Hepatocyte (in vitro differentiated cells): Measurements from ENCODE around the gene ARSA. TPM values are rescaled to one million over a fixed set of nuclear protein-coding genes. Genes with fewer than 3 reads are reported as not detected.

ENCODE experiments used
- DNase-seq: peaks from one replicate; pipeline ENCODE4 v3.0.0-alpha.2; 2016; ENCODE audit warnings: low spot score
- H2AFZ ChIP-seq: fragments of 200-600 bp; sonication (generic); 2 replicates; pipeline ENCODE4 v1.6.0; 2016; ENCODE audit warnings: antibody characterized with exemption, mild to moderate bottlenecking
- H3K27ac ChIP-seq: fragments of 200-600 bp; sonication (generic); 2 replicates; pipeline ENCODE4 v1.5.1; 2016; ENCODE audit warnings: mild to moderate bottlenecking
- H3K27me3 ChIP-seq: fragments of 200-600 bp; sonication (generic); 2 replicates; pipeline ENCODE4 v1.6.1; 2016
- H3K36me3 ChIP-seq: fragments of 200-600 bp; sonication (generic); replicated peaks from 2 replicates; pipeline ENCODE4 v1.5.1; 2016; ENCODE audit warnings: low read depth; ENCODE audit not compliant: insufficient read depth
- H3K4me1 ChIP-seq: fragments of 200-600 bp; sonication (generic); 2 replicates; pipeline ENCODE4 v1.5.1; 2016; ENCODE audit warnings: mild to moderate bottlenecking, moderate library complexity; ENCODE audit not compliant: insufficient read depth
- H3K4me2 ChIP-seq: fragments of 200-600 bp; sonication (generic); 2 replicates; pipeline ENCODE4 v1.6.0; 2016
- H3K4me3 ChIP-seq: fragments of 200-600 bp; sonication (generic); 2 replicates; pipeline ENCODE4 v1.5.1; 2016; ENCODE audit warnings: mild to moderate bottlenecking
- H3K79me2 ChIP-seq: fragments of 200-600 bp; sonication (generic); 2 replicates; pipeline ENCODE4 v1.6.0; 2017; ENCODE audit warnings: mild to moderate bottlenecking
- H3K9me2 ChIP-seq: fragments of 200-600 bp; sonication (generic); replicated peaks from 2 replicates; pipeline ENCODE4 v1.6.0; 2017; ENCODE audit warnings: mild to moderate bottlenecking; ENCODE audit not compliant: insufficient read depth
- H3K9me3 ChIP-seq: fragments of 200-600 bp; sonication (generic); 2 replicates; pipeline ENCODE4 v1.5.1; 2016; ENCODE audit warnings: low read depth, mild to moderate bottlenecking
- H4K20me1 ChIP-seq: fragments of 200-600 bp; sonication (generic); 2 replicates; pipeline ENCODE4 v1.6.0; 2016; ENCODE audit warnings: mild to moderate bottlenecking; ENCODE audit not compliant: insufficient read depth, poor library complexity, severe bottlenecking
- EZH2 ChIP-seq: fragments of 200-600 bp; sonication (generic); IDR thresholded peaks from 2 replicates; pipeline ENCODE4 v1.6.1; 2016; ENCODE audit warnings: antibody characterized with exemption, mild to moderate bottlenecking, borderline replicate concordance
- EZH2phosphoT487 ChIP-seq: fragments of 200-600 bp; sonication (generic); IDR thresholded peaks from one replicate; pipeline ENCODE4 v1.6.1; 2018; ENCODE audit warnings: antibody characterized with exemption, mild to moderate bottlenecking, low read depth, moderate library complexity; ENCODE audit not compliant: unreplicated experiment, severe bottlenecking
- WGBS: methylation state at CpG from one replicate; pipeline ENCODE4 v1.1.6; 2016; ENCODE audit warnings: low lambda C conversion rate; ENCODE audit errors: missing lambda C conversion rate; 5-methylcytosine and 5-hydroxymethylcytosine counted together
- polyA plus RNA-seq: library from polyadenylated mRNA; unstranded; fragments of >200 nt; fragmentation: Nextera tagmentation; extraction: Ambion mirVana; gene quantifications from 2 replicates; pipeline ENCODE4 v1.2.1, GENCODE V29; 2016
- total RNA-seq: library from RNA; depleted of rRNA; stranded (reverse); fragments of >200 nt; gene quantifications from 2 replicates; pipeline ENCODE4 v1.2.3, GENCODE V29; 2014
- TF ChIP-seq, protein P1 (sequence below): fragments of 200-600 bp; sonication (generic); IDR thresholded peaks from 2 replicates; pipeline ENCODE4 v1.5.1; 2016; ENCODE audit warnings: antibody characterized with exemption, mild to moderate bottlenecking; ENCODE audit not compliant: poor library complexity

Gene ARSA
- total RNA-seq (26.2 and 31.3 TPM in 2 replicates), polyA plus RNA-seq (20.6 and 29.2 TPM in 2 replicates)

DNA sequence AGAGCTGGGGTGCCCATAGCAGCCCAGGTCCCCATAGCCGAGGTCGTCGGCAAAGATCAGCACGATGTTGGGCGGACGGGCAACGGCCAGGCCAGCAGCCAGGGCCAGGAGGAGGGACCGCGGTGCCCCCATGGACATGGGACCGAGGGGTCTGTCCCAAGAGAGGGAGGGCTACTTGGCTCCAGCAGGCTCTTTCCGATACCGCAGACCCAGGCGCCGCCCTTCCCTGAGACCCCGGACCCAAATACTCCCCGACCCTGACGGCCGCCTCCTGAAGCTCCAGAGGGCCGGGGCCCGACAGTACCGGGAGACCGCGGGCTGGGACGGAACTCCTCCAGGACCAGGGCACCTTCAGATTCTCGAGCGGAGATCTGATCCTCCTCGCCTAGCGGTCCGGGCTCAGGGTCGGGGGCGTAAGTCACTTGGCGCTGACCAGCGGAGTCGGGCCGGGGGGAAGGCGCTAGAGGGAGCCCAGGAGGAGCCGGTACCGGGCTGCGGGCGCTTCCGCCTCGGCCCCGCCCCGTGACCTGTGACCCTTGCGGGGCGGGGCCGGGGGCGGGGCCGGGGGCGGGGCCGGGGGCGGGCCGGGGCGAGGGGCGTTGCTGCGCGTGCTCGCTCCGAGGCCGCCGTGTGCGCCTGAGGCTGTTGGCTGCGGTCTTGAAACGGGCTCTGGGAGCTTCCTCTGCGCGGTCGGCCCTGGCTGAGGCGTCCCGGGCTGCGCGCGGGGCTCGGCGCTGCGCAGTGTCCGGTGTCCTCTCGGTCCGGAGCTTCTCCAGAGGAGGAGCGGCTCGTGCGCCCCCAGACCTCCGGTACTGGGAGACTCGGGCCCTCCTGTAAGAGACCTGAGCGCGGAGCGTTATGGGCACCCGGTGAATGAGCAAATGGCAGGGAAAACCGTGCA, at the start of gene ARSA:
Gene ARSA, minus strand, starts transcription at position 511 of the 901 bp plus-strand sequence. Its CDS starts 373 bp downstream, at position 138.
- H3K9me2 ChIP-seq, result no peaks in the 10 kb centered on the region
- no peaks in the 10 kb centered on the region for H3K79me2 ChIP-seq
- peak within 1 kb of the TSS; percentile 98 for H3K4me2 ChIP-seq
- peaks cover 7% of the 10 kb centered on the region for H3K4me1 ChIP-seq
- no peaks in the 10 kb centered on the region for H3K27me3 ChIP-seq
- TF ChIP-seq EZH2phosphoT487, result no peak
- TF ChIP-seq, protein P1, sequence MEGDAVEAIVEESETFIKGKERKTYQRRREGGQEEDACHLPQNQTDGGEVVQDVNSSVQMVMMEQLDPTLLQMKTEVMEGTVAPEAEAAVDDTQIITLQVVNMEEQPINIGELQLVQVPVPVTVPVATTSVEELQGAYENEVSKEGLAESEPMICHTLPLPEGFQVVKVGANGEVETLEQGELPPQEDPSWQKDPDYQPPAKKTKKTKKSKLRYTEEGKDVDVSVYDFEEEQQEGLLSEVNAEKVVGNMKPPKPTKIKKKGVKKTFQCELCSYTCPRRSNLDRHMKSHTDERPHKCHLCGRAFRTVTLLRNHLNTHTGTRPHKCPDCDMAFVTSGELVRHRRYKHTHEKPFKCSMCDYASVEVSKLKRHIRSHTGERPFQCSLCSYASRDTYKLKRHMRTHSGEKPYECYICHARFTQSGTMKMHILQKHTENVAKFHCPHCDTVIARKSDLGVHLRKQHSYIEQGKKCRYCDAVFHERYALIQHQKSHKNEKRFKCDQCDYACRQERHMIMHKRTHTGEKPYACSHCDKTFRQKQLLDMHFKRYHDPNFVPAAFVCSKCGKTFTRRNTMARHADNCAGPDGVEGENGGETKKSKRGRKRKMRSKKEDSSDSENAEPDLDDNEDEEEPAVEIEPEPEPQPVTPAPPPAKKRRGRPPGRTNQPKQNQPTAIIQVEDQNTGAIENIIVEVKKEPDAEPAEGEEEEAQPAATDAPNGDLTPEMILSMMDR, result peak; percentile 45
- peak within 1 kb of the TSS; percentile 97 for H3K4me3 ChIP-seq
- DNase-seq, result peak; percentile 92
- H2AFZ ChIP-seq, result peak within 1 kb of the TSS; percentile 93
- H4K20me1 ChIP-seq, result no peaks in the 10 kb centered on the region
- no peaks in the 10 kb centered on the region for H3K9me3 ChIP-seq
- H3K27ac ChIP-seq, result peak within 1 kb of the TSS; percentile 75
- 2% methylated on average over 64 of the region's 88 CpGs for WGBS
- no peaks in the 10 kb centered on the region for H3K36me3 ChIP-seq

DNA sequence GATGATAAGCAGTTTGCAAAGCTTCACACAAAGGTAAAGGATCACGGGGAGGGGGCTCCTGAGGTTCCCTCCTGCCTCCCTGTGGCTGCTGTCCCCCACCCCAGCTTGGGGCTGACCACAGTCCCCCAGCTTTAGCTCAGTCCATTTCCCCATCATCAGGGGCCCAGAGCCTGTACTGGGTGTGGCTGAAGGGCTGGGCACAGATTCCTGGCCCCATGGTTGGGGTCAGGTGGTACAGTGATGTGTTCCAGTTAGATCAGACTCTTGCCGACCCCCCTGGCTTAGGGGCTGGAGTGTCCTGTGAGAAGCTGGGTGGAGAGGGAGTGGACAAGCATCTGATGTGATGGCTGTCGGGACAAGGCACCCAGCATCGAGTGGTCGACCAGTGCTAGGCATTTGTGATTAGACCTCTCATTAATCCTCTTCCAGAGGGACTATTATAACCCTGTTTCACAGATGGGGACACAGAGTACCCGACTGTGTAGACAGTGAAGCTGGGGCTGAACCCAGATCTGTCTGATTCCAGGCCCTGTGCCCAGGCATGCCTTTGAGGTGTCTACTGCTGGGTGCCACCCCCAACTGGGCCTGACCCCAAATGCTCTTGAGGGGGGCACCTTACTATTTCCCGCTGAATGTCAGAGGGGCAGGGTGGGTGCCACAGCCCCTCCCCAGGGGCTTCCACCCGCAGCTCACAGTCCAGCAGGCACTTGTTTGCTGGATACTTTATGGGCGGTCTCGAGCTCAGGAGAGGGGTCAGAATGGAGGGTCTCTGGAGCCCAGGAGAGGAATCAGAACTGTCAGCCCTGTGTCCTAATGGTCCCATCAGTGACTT, 48.9 kb upstream of the ARSA start:
- H3K4me1 ChIP-seq, result no peaks in the 10 kb centered on the region
- H3K79me2 ChIP-seq, result no peaks in the 10 kb centered on the region
- TF ChIP-seq, protein P1, result no peak
- TF ChIP-seq EZH2, result no peak
- no peak for TF ChIP-seq EZH2phosphoT487
- H3K36me3 ChIP-seq, result no peaks in the 10 kb centered on the region
- H3K9me2 ChIP-seq, result no peaks in the 10 kb centered on the region
- WGBS, result 88% methylated on average over 10 of the region's 10 CpGs
- no peak overlapping the region for H3K4me3 ChIP-seq
- no peak overlapping the region for H3K4me2 ChIP-seq
- H3K27ac ChIP-seq, result no peak overlapping the region
- no peaks in the 10 kb centered on the region for H3K9me3 ChIP-seq
- H4K20me1 ChIP-seq, result no peaks in the 10 kb centered on the region
- H2AFZ ChIP-seq, result no peak overlapping the region
- no peak for DNase-seq
- H3K27me3 ChIP-seq, result peaks cover 10% of the 10 kb centered on the region

DNA sequence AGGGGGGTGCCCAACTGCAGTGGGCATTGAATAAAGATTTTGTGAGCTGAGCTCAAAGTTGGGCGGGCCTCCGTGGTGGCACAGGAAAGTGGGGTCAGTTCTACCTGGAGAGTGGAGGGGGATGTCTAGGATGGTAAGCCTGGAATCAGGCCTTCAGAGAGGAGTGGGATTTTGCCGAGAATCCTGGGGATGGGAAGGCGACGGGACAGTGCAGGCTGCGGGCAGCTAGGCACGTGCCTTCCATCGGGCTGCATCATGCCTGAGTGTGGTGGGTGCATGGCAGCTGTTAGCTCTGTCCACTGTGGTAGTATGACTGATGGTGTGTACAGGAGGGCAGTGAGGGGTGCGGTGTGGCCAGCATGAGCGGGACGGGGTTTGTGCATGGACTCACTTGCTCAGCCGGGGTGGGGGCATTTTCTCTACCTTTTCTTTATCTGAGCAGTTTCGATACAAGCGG, 48.3 kb upstream of the ARSA start:
- TF ChIP-seq, protein P1, result no peak
- no peak for TF ChIP-seq EZH2
- TF ChIP-seq EZH2phosphoT487, result no peak
- H3K27ac ChIP-seq, result no peak overlapping the region
- H3K36me3 ChIP-seq, result no peaks in the 10 kb centered on the region
- no peaks in the 10 kb centered on the region for H3K79me2 ChIP-seq
- no peaks in the 10 kb centered on the region for H3K9me3 ChIP-seq
- H2AFZ ChIP-seq, result no peak overlapping the region
- no peaks in the 10 kb centered on the region for H4K20me1 ChIP-seq
- no peaks in the 10 kb centered on the region for H3K4me1 ChIP-seq
- H3K9me2 ChIP-seq, result no peaks in the 10 kb centered on the region
- no peak overlapping the region for H3K4me2 ChIP-seq
- DNase-seq, result no peak
- peaks cover 10% of the 10 kb centered on the region for H3K27me3 ChIP-seq
- WGBS, result 90% methylated on average over 14 of the region's 14 CpGs
- H3K4me3 ChIP-seq, result no peak overlapping the region
